Measurements from ENCODE around the gene KRTAP5-6.
"Not testable (repeated sequence)": the region's sequence is repeated elsewhere in the genome, so short reads cannot be mapped to it uniquely, and the experiment has no call there.

KRTAP5-6 gene

GRCh38 chr11:1667121-1667850 is 29.7 kb upstream of the KRTAP5-6 start:
- FAIRE-seq (no peak), DNase-seq (ENCODE audit: insufficient read length, low spot score) (no peak)
- no peak for TF ChIP-seq CTCF (IDR thresholded peaks at IDR 0.05; ENCODE audit: insufficient read depth, missing control alignments)

GRCh38 chr11:1667906-1668305 is 29.1 kb upstream of the KRTAP5-6 start:
- FAIRE-seq (no peak), DNase-seq (ENCODE audit: insufficient read length, low spot score) (no peak)
- TF ChIP-seq CTCF (IDR thresholded peaks at IDR 0.05; ENCODE audit: insufficient read depth, missing control alignments) = no peak

- no peak for DNase-seq (ENCODE audit: insufficient read length, low spot score)
- FAIRE-seq = no peak
- TF ChIP-seq CTCF (IDR thresholded peaks at IDR 0.05; ENCODE audit: insufficient read depth, missing control alignments) = no peak
These were observed 28.0 kb upstream of the KRTAP5-6 start for GRCh38 chr11:1668911-1669473.

- no peak for DNase-seq (ENCODE audit: insufficient read length, low spot score)
- no peak for TF ChIP-seq CTCF (IDR thresholded peaks at IDR 0.05; ENCODE audit: insufficient read depth, missing control alignments)
- no peak for FAIRE-seq
These were observed 27.3 kb upstream of the KRTAP5-6 start for GRCh38 chr11:1669546-1670218.

- FAIRE-seq; DNase-seq (ENCODE audit: insufficient read length, low spot score): not testable (repeated sequence)
These were observed 26.5 kb upstream of the KRTAP5-6 start for GRCh38 chr11:1670457-1670856.

- TF ChIP-seq CTCF (IDR thresholded peaks at IDR 0.05; ENCODE audit: insufficient read depth, missing control alignments) = no peak
- DNase-seq (ENCODE audit: insufficient read length, low spot score) = no peak
- no peak for FAIRE-seq
These were observed 26.1 kb upstream of the KRTAP5-6 start for GRCh38 chr11:1670905-1671371.

- FAIRE-seq (no peak), DNase-seq (ENCODE audit: insufficient read length, low spot score) (no peak)
- no peak for TF ChIP-seq CTCF (IDR thresholded peaks at IDR 0.05; ENCODE audit: insufficient read depth, missing control alignments)
These were observed 25.3 kb upstream of the KRTAP5-6 start for GRCh38 chr11:1671658-1672057.

Data from D721Med (cell line).